Lower leg skin (tissue), 3 donors: ENCODE results near the gene ALG3.

Experiments used
- POLR2A ChIP-seq, 2 donors: fragments of 450-650 bp; IDR thresholded peaks; one replicate each; pipeline ENCODE4 v1.6.1; 2016 to 2017; ENCODE audit warnings: antibody characterized with exemption in 2 of 2, mild to moderate bottlenecking in 1 of 2, moderate library complexity in 1 of 2
- TF ChIP-seq, protein P1 (sequence below), 3 donors: fragments of 450-650 bp; IDR thresholded peaks; one replicate each; pipeline ENCODE4 v1.5.1; 2016; ENCODE audit warnings: antibody characterized with exemption in 3 of 3, mild to moderate bottlenecking in 3 of 3, moderate library complexity in 2 of 3

DNA sequence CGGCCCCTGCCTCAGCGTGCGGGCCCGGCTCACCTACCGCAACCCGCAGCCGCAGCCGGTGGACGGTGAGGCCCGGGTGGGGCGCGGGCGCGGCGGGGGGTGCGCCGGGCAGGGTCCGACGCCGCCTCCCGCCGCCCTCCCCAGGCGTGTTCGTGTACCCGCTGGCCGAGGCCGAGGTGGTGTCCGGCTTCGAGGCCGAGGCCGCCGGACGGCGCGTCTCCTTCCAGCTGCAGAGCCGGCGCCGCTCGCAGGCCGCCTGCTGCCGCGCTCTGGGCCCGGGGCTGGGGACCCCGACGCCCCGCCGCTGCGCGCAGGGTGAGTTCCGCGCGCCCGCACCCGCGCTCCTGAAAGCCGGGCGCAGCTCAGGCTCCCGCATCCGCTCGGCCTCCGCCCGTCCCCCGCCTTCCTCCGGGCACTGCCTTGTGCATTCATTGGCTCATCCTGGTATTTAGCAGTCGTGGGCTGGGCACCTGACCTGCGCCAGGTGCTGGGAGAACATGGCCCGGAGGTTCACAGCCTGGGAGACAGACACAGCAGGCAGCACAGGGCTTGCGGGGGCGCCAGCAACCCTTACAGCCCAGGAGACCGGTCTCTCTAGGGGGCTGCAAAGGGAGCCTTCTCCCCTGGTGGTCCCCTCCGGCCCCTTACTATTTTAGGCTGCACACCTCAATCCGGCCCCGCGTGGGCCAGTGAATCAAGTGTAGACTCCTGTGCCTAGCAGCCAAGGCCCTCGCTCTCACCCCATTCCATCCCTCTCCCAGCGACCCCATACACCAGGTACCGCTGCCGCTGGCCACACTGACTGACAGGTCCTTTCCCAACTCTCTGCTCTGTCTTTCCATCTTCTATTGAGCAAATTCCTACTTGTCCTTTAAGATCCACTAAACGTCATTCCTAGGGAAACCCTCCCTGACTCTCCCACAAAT, 17.9 kb downstream of the ALG3 start:
- TF ChIP-seq, protein P1, sequence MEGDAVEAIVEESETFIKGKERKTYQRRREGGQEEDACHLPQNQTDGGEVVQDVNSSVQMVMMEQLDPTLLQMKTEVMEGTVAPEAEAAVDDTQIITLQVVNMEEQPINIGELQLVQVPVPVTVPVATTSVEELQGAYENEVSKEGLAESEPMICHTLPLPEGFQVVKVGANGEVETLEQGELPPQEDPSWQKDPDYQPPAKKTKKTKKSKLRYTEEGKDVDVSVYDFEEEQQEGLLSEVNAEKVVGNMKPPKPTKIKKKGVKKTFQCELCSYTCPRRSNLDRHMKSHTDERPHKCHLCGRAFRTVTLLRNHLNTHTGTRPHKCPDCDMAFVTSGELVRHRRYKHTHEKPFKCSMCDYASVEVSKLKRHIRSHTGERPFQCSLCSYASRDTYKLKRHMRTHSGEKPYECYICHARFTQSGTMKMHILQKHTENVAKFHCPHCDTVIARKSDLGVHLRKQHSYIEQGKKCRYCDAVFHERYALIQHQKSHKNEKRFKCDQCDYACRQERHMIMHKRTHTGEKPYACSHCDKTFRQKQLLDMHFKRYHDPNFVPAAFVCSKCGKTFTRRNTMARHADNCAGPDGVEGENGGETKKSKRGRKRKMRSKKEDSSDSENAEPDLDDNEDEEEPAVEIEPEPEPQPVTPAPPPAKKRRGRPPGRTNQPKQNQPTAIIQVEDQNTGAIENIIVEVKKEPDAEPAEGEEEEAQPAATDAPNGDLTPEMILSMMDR (IDR thresholded peaks at IDR 0.05), result no peak
- no peak for TF ChIP-seq POLR2A (IDR thresholded peaks at IDR 0.05)
